T-helper 2 cell treated with Interferon-gamma antibody and Interleukin-4, amounts not matched to agents 100 ng/mL and 5 ng/mL, for 36 hours (primary cell): Measurements from ENCODE around the gene OR10A3. TPM values are rescaled to one million over a fixed set of nuclear protein-coding genes. Genes with fewer than 3 reads are reported as not detected.

Experiments
- intact Hi-C: fragments of 100-400 bp; cut with micrococcal nuclease; formaldehyde crosslinking; loops from one replicate; pipeline ENCODE4 v1.15.1; 2023
- total RNA-seq: library from RNA; stranded (reverse); gene quantifications from 2 replicates; pipeline ENCODE4 v1.2.3, GENCODE V29; 2022

Gene OR10A3
- total RNA-seq, 1 donor from 2014 or later: not detected

GRCh38 chr11:7893796-7894195 is 47.7 kb downstream of the OR10A3 start:
- intact Hi-C loops: loop anchor here (2.0 kb wide), 1 partner anchor 205 kb away; no protein-coding TSS in a partner anchor

DNA sequence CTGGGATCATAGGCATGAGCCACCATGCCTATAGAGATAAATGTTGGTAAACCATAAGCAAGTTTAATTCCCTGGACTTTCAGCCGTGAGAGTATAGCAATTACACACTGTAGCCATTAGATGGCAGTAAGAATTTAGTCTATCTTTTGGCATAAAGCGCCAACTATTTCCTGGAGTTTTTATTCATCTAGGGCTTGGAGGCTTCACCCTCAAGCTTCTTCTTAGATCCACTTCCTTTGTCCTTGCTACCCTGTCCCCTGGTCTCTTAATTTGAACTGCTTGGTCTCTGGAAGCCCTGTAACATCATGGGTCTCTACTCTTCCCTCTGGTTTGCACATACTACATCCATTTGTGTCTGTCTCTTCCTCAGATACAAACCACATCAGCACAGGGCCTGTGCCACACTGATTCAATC is 48.7 kb downstream of the OR10A3 start:
- intact Hi-C loops: loop anchor here (1.0 to 2.0 kb wide), 2 partner anchors 94 to 206 kb away; partner anchors contain the start of gene EIF3F

GRCh38 chr11:7892059-7892699 is 49.3 kb downstream of the OR10A3 start:
- intact Hi-C loops: loop anchor here (1.0 to 2.0 kb wide), 2 partner anchors 95 to 207 kb away; partner anchors contain the start of gene EIF3F

GRCh38 chr11:7890417-7891172 is 50.9 kb downstream of the OR10A3 start:
- intact Hi-C loops: no loop called here

GRCh38 chr11:7889985-7890384 is 51.5 kb downstream of the OR10A3 start:
- intact Hi-C loops: no loop called here

Other genes with a start within 250 kb of the OR10A3 start
- not detected in 2 replicates for gene OVCH2, start 235.2 kb downstream of the OR10A3 start, total RNA-seq
- not detected in 2 replicates for gene OR5P2, start 144.8 kb downstream of the OR10A3 start, total RNA-seq
- not detected in 2 replicates for gene OR5P3, start 110.9 kb downstream of the OR10A3 start, total RNA-seq
- not detected in 2 replicates for gene OR10A6, start 10.4 kb downstream of the OR10A3 start, total RNA-seq
- not detected in 2 replicates for gene NLRP10, start 23.7 kb upstream of the OR10A3 start, total RNA-seq
- 228 and 233 TPM in 2 replicates for gene EIF3F, start 45.6 kb upstream of the OR10A3 start, total RNA-seq
- gene TUB, start 139.5 kb upstream of the OR10A3 start, total RNA-seq: 0.23 and 0.25 TPM in 2 replicates
- gene RIC3, start 227.3 kb upstream of the OR10A3 start, total RNA-seq: 4.7 TPM in 2 replicates